Esophagus muscularis mucosa (tissue), 4 donors: ENCODE measurements around the gene LRRC42.

ENCODE experiments used
- CTCF ChIP-seq, 3 experiments: fragments of 200-600 bp in 2 of 3; fragments of 450-650 bp in 1 of 3; sonication (generic) in 2 of 3; IDR thresholded peaks; one replicate each; pipeline ENCODE4 v1.5.1; 2017 to 2019; ENCODE audit warnings: antibody characterized with exemption in 3 of 3, mild to moderate bottlenecking in 2 of 3, moderate library complexity in 1 of 3
- EP300 ChIP-seq: sonication (generic); formaldehyde crosslinking; IDR thresholded peaks from one replicate; pipeline ENCODE4 v1.6.1; 2017; ENCODE audit warnings: antibody characterized with exemption
- POLR2A ChIP-seq: fragments of 450-650 bp; IDR thresholded peaks from one replicate; pipeline ENCODE4 v1.6.1; 2017; ENCODE audit warnings: antibody characterized with exemption, moderate library complexity, mild to moderate bottlenecking, low read depth
- POLR2AphosphoS5 ChIP-seq, 2 donors: sonication (generic); formaldehyde crosslinking; IDR thresholded peaks; one replicate each; pipeline ENCODE4 v1.6.1; 2017; ENCODE audit warnings: antibody characterized with exemption in 2 of 2

GRCh38 chr1:53911442-53911841 lies 34.7 kb upstream of the LRRC42 start:
- no peak for TF ChIP-seq POLR2AphosphoS5 (IDR thresholded peaks at IDR 0.05)
- TF ChIP-seq CTCF (IDR thresholded peaks at IDR 0.05), result no peak
- TF ChIP-seq POLR2A, result no peak
- no peak for TF ChIP-seq EP300
